Measurements from ENCODE around the gene LHPP. TPM values are rescaled to one million over a fixed set of nuclear protein-coding genes. Genes with fewer than 3 reads are reported as not detected.

LHPP gene
- total and polyA plus RNA-seq, 11 donors: 5.6 to 23.5 (median 13.2) TPM

DNA sequence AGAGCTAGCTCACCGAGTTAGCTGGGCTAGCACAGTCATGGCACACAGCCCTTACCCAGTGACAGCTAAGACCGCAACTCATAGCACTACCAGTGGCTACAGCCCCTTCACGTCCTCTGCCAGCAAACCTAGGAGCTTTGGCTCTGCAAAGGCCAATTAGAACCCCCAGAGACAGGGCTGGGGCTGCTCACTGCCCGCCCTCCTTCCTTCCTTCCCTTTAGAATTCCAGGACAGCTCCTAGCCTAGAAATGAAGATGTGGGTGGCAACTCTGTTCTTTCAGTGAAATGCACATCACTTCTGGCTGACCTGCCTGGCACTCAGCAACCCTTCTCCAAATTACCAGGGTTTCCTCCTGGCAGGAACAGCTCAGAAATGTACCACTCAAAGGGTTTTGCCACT, 182.6 kb downstream of the LHPP start:
- intact Hi-C loops (cut with DNase I): loop anchor here in 7 of 10 donors (5.0 to 10.0 kb wide), 4 partner anchors 33 to 93 kb away; no protein-coding TSS in a partner anchor
- Histone ChIP-seq H3K9me3 (no peaks in the 10 kb centered on the region), H3K4me1 (peaks cover 35 to 100% (median 100%) of the 10 kb centered on the region in 12 donors), H3K27ac (peak overlapping the region in 8 of 12 donors; percentile 4 to 93 (median 78)), H3K27me3 (no peaks in the 10 kb centered on the region), H3K36me3 (peaks cover 0 to 8% (median 0%) of the 10 kb centered on the region in 9 donors), H3K4me3 (no peak overlapping the region)
- no peak for DNase-seq
- 66 to 81% (median 78%) methylated on average over 4 of the region's 4 CpGs for WGBS, 4 donors
- TF ChIP-seq, protein P1, sequence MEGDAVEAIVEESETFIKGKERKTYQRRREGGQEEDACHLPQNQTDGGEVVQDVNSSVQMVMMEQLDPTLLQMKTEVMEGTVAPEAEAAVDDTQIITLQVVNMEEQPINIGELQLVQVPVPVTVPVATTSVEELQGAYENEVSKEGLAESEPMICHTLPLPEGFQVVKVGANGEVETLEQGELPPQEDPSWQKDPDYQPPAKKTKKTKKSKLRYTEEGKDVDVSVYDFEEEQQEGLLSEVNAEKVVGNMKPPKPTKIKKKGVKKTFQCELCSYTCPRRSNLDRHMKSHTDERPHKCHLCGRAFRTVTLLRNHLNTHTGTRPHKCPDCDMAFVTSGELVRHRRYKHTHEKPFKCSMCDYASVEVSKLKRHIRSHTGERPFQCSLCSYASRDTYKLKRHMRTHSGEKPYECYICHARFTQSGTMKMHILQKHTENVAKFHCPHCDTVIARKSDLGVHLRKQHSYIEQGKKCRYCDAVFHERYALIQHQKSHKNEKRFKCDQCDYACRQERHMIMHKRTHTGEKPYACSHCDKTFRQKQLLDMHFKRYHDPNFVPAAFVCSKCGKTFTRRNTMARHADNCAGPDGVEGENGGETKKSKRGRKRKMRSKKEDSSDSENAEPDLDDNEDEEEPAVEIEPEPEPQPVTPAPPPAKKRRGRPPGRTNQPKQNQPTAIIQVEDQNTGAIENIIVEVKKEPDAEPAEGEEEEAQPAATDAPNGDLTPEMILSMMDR (IDR thresholded peaks at IDR 0.05): no peak
- no peak for ATAC-seq

- H3K36me3 ChIP-seq: peaks cover 0 to 8% (median 0%) of the 10 kb centered on the region in 9 donors
- H3K4me1 ChIP-seq: peaks cover 39 to 100% (median 100%) of the 10 kb centered on the region in 12 donors
- ATAC-seq (no peak), DNase-seq (no peak)
- 83 to 93% (median 92%) methylated on average over 8 to 10 of the region's 10 CpGs for WGBS, 4 donors
- no peak for TF ChIP-seq POLR2A (IDR thresholded peaks at IDR 0.05)
- TF ChIP-seq, protein P1 (IDR thresholded peaks at IDR 0.05): no peak
- no peaks in the 10 kb centered on the region for H3K27me3 ChIP-seq
- intact Hi-C loops (cut with DNase I): loop anchor here in 8 of 10 donors (5.0 to 10.0 kb wide), 7 partner anchors 32 to 97 kb away; partner anchors contain the start of gene FAM53B (in 1 of the 8)
- peak overlapping the region in 9 of 12 donors; percentile 21 to 97 (median 75) for H3K27ac ChIP-seq
- no peaks in the 10 kb centered on the region for H3K9me3 ChIP-seq
- no peak overlapping the region for H3K4me3 ChIP-seq
Observed at GRCh38 chr10:124644771-124645415, 183.3 kb downstream of the LHPP start.

GRCh38 chr10:124645467-124646095, 184.0 kb downstream of the LHPP start:
- Histone ChIP-seq H3K9me3 (no peaks in the 10 kb centered on the region), H3K27me3 (no peaks in the 10 kb centered on the region), H3K27ac (peak overlapping the region in 11 of 12 donors; percentile 49 to 97 (median 75)), H3K4me1 (peaks cover 39 to 100% (median 97%) of the 10 kb centered on the region in 12 donors), H3K36me3 (peaks cover 0 to 8% (median 0%) of the 10 kb centered on the region in 9 donors), H3K4me3 (no peak overlapping the region)
- no peak for DNase-seq
- intact Hi-C loops (cut with DNase I): loop anchor here in 4 of 10 donors (2.0 to 10.0 kb wide), 6 partner anchors 37 to 97 kb away; partner anchors contain the start of gene FAM53B (in 1 of the 4)
- ATAC-seq: no peak
- WGBS, 4 donors: 88 to 91% (median 88%) methylated on average over 12 to 13 of the region's 13 CpGs
- TF ChIP-seq, protein P1 (IDR thresholded peaks at IDR 0.05): no peak
- no peak for TF ChIP-seq POLR2A (IDR thresholded peaks at IDR 0.05)

Measured in heart left ventricle (tissue), 16 donors.